Measurements from ENCODE around the gene TMEM248.
"Not testable (repeated sequence)": the region's sequence is repeated elsewhere in the genome, so short reads cannot be mapped to it uniquely, and the experiment has no call there.

TMEM248 gene

DNA sequence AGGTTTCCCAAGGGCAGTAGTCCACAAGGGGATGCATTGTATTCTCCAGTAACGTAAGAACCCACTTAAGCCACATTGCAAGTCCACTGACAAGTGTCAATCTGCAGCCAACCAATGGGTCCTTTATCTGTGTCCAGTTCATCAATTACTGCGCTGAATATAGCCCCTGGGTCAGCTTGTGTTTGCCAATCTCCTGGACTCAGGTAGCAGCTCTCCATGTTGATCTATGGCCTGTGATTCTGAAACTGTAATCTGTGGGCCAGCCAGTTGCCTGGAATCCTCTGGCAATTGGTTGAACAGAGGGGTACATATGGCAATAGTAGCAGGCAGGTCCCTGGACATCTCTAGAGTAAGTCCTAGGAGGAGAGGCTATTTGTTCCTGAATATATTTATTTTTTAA lies 8.8 kb upstream of the TMEM248 start:
- H2AFZ ChIP-seq (ENCODE audit: low read depth, low read length) = no peak overlapping the region
- no peak overlapping the region for H3K4me2 ChIP-seq (ENCODE audit: low read length)
- no peak overlapping the region for H3K27ac ChIP-seq (ENCODE audit: low read length)
- TF ChIP-seq, protein P1, sequence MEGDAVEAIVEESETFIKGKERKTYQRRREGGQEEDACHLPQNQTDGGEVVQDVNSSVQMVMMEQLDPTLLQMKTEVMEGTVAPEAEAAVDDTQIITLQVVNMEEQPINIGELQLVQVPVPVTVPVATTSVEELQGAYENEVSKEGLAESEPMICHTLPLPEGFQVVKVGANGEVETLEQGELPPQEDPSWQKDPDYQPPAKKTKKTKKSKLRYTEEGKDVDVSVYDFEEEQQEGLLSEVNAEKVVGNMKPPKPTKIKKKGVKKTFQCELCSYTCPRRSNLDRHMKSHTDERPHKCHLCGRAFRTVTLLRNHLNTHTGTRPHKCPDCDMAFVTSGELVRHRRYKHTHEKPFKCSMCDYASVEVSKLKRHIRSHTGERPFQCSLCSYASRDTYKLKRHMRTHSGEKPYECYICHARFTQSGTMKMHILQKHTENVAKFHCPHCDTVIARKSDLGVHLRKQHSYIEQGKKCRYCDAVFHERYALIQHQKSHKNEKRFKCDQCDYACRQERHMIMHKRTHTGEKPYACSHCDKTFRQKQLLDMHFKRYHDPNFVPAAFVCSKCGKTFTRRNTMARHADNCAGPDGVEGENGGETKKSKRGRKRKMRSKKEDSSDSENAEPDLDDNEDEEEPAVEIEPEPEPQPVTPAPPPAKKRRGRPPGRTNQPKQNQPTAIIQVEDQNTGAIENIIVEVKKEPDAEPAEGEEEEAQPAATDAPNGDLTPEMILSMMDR (IDR thresholded peaks at IDR 0.05; ENCODE audit: low read depth, low read length) = no peak
- no peak for TF ChIP-seq EZH2phosphoT487 (IDR thresholded peaks at IDR 0.05; ENCODE audit: low read depth)
- H3K79me2 ChIP-seq (ENCODE audit: low read length) = no peaks in the 10 kb centered on the region
- no peak overlapping the region for H3K4me3 ChIP-seq (ENCODE audit: low read length)
- no peak overlapping the region for H3K9ac ChIP-seq (ENCODE audit: low read length)
- no peaks in the 10 kb centered on the region for H3K36me3 ChIP-seq (replicated peaks; ENCODE audit: low read depth, low read length)
- no peaks in the 10 kb centered on the region for H4K20me1 ChIP-seq (ENCODE audit: insufficient read depth, low read length)
- H3K9me3 ChIP-seq (ENCODE audit: insufficient read depth, low read length) = no peaks in the 10 kb centered on the region
- peaks cover 24% of the 10 kb centered on the region for H3K4me1 ChIP-seq (ENCODE audit: low read length)
- no peaks in the 10 kb centered on the region for H3K27me3 ChIP-seq (ENCODE audit: low read depth, low read length)

GRCh38 chr7:66913118-66914037 lies 7.6 kb upstream of the TMEM248 start:
- Histone ChIP-seq H3K27me3 (ENCODE audit: low read depth, low read length) (no peaks in the 10 kb centered on the region), H3K4me2 (ENCODE audit: low read length) (no peak overlapping the region), H3K9me3 (ENCODE audit: insufficient read depth, low read length) (no peaks in the 10 kb centered on the region), H3K27ac (ENCODE audit: low read length) (no peak overlapping the region), H3K36me3 (replicated peaks; ENCODE audit: low read depth, low read length) (no peaks in the 10 kb centered on the region), H3K9ac (ENCODE audit: low read length) (no peak overlapping the region), H3K4me3 (ENCODE audit: low read length) (no peak overlapping the region), H2AFZ (ENCODE audit: low read depth, low read length) (no peak overlapping the region), H4K20me1 (ENCODE audit: insufficient read depth, low read length) (no peaks in the 10 kb centered on the region), H3K4me1 (ENCODE audit: low read length) (peaks cover 23% of the 10 kb centered on the region), H3K79me2 (ENCODE audit: low read length) (no peaks in the 10 kb centered on the region)
- TF ChIP-seq, protein P1 (IDR thresholded peaks at IDR 0.05; ENCODE audit: low read depth, low read length) = no peak
- no peak for TF ChIP-seq EZH2phosphoT487 (IDR thresholded peaks at IDR 0.05; ENCODE audit: low read depth)

- H3K36me3 ChIP-seq (replicated peaks; ENCODE audit: low read depth, low read length); H3K4me3 ChIP-seq (ENCODE audit: low read length); H3K9ac ChIP-seq (ENCODE audit: low read length); H2AFZ ChIP-seq (ENCODE audit: low read depth, low read length); H3K27ac ChIP-seq (ENCODE audit: low read length); H3K27me3 ChIP-seq (ENCODE audit: low read depth, low read length); H4K20me1 ChIP-seq (ENCODE audit: insufficient read depth, low read length); H3K9me3 ChIP-seq (ENCODE audit: insufficient read depth, low read length); H3K4me2 ChIP-seq (ENCODE audit: low read length): not testable (repeated sequence)
- Histone ChIP-seq H3K79me2 (ENCODE audit: low read length) (peaks cover 34% of the 10 kb centered on the region), H3K4me1 (ENCODE audit: low read length) (peaks cover 33% of the 10 kb centered on the region)
Measured at GRCh38 chr7:66917904-66918303, 3.1 kb upstream of the TMEM248 start.

GRCh38 chr7:66919304-66919703 lies 1.7 kb upstream of the TMEM248 start:
- Histone ChIP-seq H3K9me3 (ENCODE audit: insufficient read depth, low read length) (no peaks in the 10 kb centered on the region), H3K36me3 (replicated peaks; ENCODE audit: low read depth, low read length) (peaks cover 15% of the 10 kb centered on the region), H3K4me1 (ENCODE audit: low read length) (peaks cover 35% of the 10 kb centered on the region), H3K27ac (ENCODE audit: low read length) (no peak overlapping the region), H3K27me3 (ENCODE audit: low read depth, low read length) (no peaks in the 10 kb centered on the region), H4K20me1 (ENCODE audit: insufficient read depth, low read length) (peaks cover 8% of the 10 kb centered on the region; the same call in 1 of the 2 replicates), H3K4me2 (ENCODE audit: low read length) (no peak overlapping the region), H3K9ac (ENCODE audit: low read length) (no peak overlapping the region), H3K79me2 (ENCODE audit: low read length) (peaks cover 48% of the 10 kb centered on the region), H2AFZ (ENCODE audit: low read depth, low read length) (no peak overlapping the region), H3K4me3 (ENCODE audit: low read length) (no peak overlapping the region)
- TF ChIP-seq, protein P1 (IDR thresholded peaks at IDR 0.05; ENCODE audit: low read depth, low read length) = no peak
- TF ChIP-seq EZH2phosphoT487 (IDR thresholded peaks at IDR 0.05; ENCODE audit: low read depth) = no peak
